Measurements from ENCODE around the gene SP9. TPM values are rescaled to one million over a fixed set of nuclear protein-coding genes. Genes with fewer than 3 reads are reported as not detected.

SP9 gene
- total and polyA plus RNA-seq, 9 of the 15 experiments (the other 6 are each of a cell fraction or from before 2014, with no cell fraction given), result 0.04 to 0.23 (median 0.11) TPM; not detected in 3

DNA sequence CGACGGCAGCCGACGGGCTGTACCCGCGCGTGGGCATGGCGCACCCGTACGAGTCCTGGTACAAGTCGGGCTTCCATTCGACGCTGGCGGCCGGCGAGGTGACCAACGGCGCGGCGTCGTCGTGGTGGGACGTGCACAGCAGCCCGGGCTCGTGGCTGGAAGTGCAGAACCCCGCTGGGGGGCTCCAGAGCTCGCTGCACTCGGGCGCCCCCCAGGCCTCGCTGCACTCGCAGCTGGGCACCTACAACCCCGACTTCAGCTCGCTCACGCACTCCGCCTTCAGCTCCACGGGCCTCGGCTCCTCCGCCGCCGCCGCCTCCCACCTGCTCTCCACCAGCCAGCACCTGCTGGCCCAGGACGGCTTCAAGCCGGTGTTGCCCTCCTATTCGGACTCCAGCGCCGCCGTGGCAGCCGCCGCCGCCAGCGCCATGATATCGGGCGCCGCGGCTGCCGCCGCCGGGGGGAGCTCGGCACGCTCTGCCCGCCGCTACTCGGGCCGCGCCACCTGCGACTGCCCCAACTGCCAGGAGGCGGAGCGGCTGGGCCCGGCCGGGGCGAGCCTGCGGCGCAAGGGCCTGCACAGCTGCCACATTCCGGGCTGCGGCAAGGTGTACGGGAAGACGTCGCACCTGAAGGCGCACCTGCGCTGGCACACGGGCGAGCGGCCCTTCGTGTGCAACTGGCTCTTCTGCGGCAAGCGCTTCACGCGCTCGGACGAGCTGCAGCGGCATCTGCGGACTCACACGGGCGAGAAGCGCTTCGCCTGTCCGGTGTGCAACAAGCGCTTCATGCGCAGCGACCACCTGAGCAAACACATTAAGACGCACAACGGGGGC, 2.0 kb downstream of the SP9 start (continued):
- TF ChIP-seq POLR3G (IDR thresholded peaks at IDR 0.05; ENCODE audit: extremely low read depth, insufficient read length, insufficient replicate concordance) (no peak), TOE1 (IDR thresholded peaks at IDR 0.05; ENCODE audit: borderline replicate concordance) (0 out of 2 replicates have a peak, but pooled peaks have one; percentile 20), TOE1 (CRISPR knock-in tag; IDR thresholded peaks at IDR 0.05; ENCODE audit: borderline replicate concordance, low read depth) (0 out of 2 replicates have a peak, but pooled peaks have one; percentile 9), ARHGAP35 (IDR thresholded peaks at IDR 0.05; ENCODE audit: partially characterized antibody) (no peak), ZBTB8A (IDR thresholded peaks at IDR 0.05; ENCODE audit: partially characterized antibody) (no peak), SMC3 (conservative IDR thresholded peaks at IDR 0.05; ENCODE audit: insufficient read depth, low read depth, low read length) (no peak), IRF2 (CRISPR knock-in tag; IDR thresholded peaks at IDR 0.05) (0 out of 2 replicates have a peak, but pooled peaks have one; percentile 39), HNRNPL (IDR thresholded peaks at IDR 0.05; ENCODE audit: low read depth, low read length) (peak; percentile 72), MXI1 (IDR thresholded peaks at IDR 0.05; ENCODE audit: low read depth, low read length) (no peak), FUS (optimal IDR thresholded peaks at IDR 0.05; ENCODE audit: low read depth, low read length) (no peak), ZKSCAN3 (CRISPR knock-in tag; IDR thresholded peaks at IDR 0.05) (no peak), HDAC1 (IDR thresholded peaks at IDR 0.05) (no peak), DACH1 (IDR thresholded peaks at IDR 0.05; ENCODE audit: partially characterized antibody) (no peak)
- TF ChIP-seq, protein P1, sequence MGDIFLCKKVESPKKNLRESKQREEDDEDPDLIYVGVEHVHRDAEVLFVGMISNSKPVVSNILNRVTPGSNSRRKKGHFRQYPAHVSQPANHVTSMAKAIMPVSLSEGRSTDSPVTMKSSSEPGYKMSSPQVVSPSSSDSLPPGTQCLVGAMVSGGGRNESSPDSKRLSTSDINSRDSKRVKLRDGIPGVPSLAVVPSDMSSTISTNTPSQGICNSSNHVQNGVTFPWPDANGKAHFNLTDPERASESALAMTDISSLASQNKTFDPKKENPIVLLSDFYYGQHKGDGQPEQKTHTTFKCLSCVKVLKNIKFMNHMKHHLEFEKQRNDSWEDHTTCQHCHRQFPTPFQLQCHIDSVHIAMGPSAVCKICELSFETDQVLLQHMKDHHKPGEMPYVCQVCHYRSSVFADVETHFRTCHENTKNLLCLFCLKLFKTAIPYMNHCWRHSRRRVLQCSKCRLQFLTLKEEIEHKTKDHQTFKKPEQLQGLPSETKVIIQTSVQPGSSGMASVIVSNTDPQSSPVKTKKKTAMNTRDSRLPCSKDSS (IDR thresholded peaks at IDR 0.05; ENCODE audit: low read depth, partially characterized antibody), result no peak
- TF ChIP-seq, protein P2, sequence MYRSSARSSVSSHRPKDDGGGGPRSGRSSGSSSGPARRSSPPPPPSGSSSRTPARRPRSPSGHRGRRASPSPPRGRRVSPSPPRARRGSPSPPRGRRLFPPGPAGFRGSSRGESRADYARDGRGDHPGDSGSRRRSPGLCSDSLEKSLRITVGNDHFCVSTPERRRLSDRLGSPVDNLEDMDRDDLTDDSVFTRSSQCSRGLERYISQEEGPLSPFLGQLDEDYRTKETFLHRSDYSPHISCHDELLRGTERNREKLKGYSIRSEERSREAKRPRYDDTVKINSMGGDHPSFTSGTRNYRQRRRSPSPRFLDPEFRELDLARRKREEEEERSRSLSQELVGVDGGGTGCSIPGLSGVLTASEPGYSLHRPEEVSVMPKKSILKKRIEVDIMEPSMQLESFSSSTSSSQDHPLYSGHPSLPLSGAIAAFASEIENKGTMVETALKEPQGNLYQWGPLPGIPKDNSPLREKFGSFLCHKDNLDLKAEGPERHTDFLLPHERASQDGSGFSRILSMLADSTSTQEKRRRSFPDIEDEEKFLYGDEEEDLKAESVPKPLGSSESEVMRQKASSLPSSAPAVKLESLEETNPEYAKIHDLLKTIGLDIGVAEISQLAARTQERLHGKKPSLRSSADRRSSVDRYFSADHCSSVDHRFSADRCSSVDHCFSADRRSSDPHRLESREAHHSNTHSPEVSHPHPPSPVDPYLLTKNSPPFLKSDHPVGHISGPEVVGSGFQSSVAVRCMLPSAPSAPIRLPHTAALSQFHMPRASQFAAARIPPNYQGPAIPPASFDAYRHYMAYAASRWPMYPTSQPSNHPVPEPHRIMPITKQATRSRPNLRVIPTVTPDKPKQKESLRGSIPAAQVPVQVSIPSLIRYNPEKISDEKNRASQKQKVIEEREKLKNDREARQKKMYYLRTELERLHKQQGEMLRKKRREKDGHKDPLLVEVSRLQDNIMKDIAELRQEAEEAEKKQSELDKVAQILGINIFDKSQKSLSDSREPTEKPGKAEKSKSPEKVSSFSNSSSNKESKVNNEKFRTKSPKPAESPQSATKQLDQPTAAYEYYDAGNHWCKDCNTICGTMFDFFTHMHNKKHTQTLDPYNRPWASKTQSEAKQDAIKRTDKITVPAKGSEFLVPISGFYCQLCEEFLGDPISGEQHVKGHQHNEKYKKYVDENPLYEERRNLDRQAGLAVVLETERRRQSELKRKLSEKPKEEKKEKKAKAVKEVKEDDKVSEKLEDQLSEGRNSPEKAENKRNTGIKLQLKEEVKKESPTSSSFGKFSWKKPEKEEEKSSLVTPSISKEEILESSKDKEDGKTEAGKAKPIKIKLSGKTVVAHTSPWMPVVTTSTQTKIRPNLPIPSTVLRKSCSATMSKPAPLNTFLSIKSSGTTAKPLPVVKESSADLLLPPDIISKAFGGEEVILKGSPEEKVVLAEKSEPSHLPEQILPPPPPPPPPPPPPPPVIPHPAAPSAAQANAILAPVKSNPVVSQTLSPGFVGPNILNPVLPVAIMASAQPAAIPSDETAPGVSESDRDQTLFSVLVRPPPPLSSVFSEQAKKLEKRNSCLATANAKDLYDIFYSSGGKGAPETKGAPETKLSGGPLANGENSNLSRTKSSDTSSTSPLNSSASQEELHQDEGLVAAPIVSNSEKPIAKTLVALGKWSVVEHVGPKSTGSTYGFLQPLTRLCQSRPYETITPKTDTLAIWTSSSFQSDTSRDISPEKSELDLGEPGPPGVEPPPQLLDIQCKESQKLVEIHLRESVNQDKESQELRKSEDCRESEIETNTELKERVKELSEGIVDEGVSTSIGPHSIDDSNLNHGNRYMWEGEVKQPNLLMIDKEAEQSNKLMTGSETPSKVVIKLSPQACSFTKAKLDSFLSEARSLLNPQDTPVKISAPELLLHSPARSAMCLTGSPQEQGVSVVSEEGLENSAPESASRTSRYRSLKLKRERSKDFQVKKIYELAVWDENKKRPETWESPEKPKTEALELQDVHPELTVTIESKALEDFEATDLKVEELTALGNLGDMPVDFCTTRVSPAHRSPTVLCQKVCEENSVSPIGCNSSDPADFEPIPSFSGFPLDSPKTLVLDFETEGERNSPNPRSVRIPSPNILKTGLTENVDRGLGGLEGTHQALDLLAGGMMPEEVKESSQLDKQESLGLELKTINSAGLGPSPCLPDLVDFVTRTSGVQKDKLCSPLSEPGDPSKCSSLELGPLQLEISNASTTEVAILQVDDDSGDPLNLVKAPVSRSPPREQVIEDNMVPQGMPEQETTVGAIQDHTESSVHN (IDR thresholded peaks at IDR 0.05; ENCODE audit: borderline replicate concordance in 1 of 2, low read depth in 1 of 2), result no peak
- TF ChIP-seq, protein P3, sequence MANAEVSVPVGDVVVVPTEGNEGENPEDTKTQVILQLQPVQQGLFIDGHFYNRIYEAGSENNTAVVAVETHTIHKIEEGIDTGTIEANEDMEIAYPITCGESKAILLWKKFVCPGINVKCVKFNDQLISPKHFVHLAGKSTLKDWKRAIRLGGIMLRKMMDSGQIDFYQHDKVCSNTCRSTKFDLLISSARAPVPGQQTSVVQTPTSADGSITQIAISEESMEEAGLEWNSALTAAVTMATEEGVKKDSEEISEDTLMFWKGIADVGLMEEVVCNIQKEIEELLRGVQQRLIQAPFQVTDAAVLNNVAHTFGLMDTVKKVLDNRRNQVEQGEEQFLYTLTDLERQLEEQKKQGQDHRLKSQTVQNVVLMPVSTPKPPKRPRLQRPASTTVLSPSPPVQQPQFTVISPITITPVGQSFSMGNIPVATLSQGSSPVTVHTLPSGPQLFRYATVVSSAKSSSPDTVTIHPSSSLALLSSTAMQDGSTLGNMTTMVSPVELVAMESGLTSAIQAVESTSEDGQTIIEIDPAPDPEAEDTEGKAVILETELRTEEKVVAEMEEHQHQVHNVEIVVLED (CRISPR knock-in tag; IDR thresholded peaks at IDR 0.05), result no peak
